Right cardiac atrium (tissue), 5 donors: ENCODE measurements around the gene LAMC1. TPM values are rescaled to one million over a fixed set of nuclear protein-coding genes. Genes with fewer than 3 reads are reported as not detected.

Experiments
- ATAC-seq, 2 donors: fragments of 200-7000 bp; cut with Tn5 transposase; one replicate each; pipeline versions ENCODE4 v1.8.0 to v1.9.1; 2020; ENCODE audit warnings: moderate library complexity in 2 of 2, mild to moderate bottlenecking in 1 of 2
- DNase-seq, 3 donors: peaks; one replicate each; pipeline ENCODE4 v3.0.0-alpha.2; 2020
- H3K27ac ChIP-seq: one replicate; pipeline ENCODE4 v1.5.1; 2013; ENCODE audit warnings: mild to moderate bottlenecking, low read length, control low read depth, moderate library complexity
- H3K27me3 ChIP-seq: one replicate; pipeline ENCODE4 v1.6.1; 2013; ENCODE audit not compliant: control insufficient read depth, insufficient read depth
- H3K4me1 ChIP-seq: one replicate; pipeline ENCODE4 v1.6.1; 2013; ENCODE audit warnings: low read length; ENCODE audit not compliant: control insufficient read depth, insufficient read depth
- H3K4me3 ChIP-seq: one replicate; pipeline ENCODE4 v1.5.1; 2013; ENCODE audit warnings: low read length, control low read depth
- H3K9me3 ChIP-seq: one replicate; pipeline ENCODE4 v1.6.1; 2013; ENCODE audit warnings: low read length; ENCODE audit not compliant: control insufficient read depth
- WGBS: extraction: QIAGEN DNeasy Blood & Tissue Kit; methylation state at CpG from one replicate; pipeline ENCODE4 v1.1.7; 2013; 5-methylcytosine and 5-hydroxymethylcytosine counted together
- intact Hi-C, 4 donors: fragments of 100-400 bp; cut with DNase I; formaldehyde crosslinking; loops; one replicate each; pipeline versions ENCODE4 v1.11.0 to v1.14.0; 2022 to 2023
- polyA plus RNA-seq: library from polyadenylated mRNA; stranded (reverse); fragments of 200-250 nt; gene quantifications from one replicate; pipeline ENCODE4 v1.2.3, GENCODE V29; 2013
- total RNA-seq, 4 donors: library from RNA; stranded (reverse); fragmentation: NEBNext Ultra II Directional; extraction: Animal tissue kit (Norgen Biotek cat#: 25700); gene quantifications; one replicate each; pipeline ENCODE4 v1.2.1, GENCODE V29; 2021
- donor health status: healthy with polysubstance abuse.
- donor health status: DM: no; HTN: yes; CAD: no.
- donor health status: DM: no; HTN: no; CAD: no.
- donor health status: DM: no; HTN: yes; CAD: no; lungs with severe emphysema.
- donor health status: DM: yes; HTN: yes; CAD: no.

Gene LAMC1
- total and polyA plus RNA-seq, 5 donors = 40.3 to 130 (median 95.2) TPM

- whole genome bisulfite sequencing = 70% methylated on average over 3 of the region's 3 CpGs
- DNase-seq (no peak), ATAC-seq (no peak)
- H3K27ac ChIP-seq = no peak overlapping the region
- H3K4me1 ChIP-seq = no peaks in the 10 kb centered on the region
- H3K4me3 ChIP-seq = no peak overlapping the region
- no peaks in the 10 kb centered on the region for H3K27me3 ChIP-seq
- intact Hi-C loops = no loop called here
- H3K9me3 ChIP-seq = no peaks in the 10 kb centered on the region
Observed at GRCh38 chr1:183168308-183168707, 145.1 kb downstream of the LAMC1 start.

- Histone ChIP-seq H3K27me3 (no peaks in the 10 kb centered on the region), H3K4me3 (no peak overlapping the region), H3K27ac (no peak overlapping the region), H3K4me1 (no peaks in the 10 kb centered on the region), H3K9me3 (no peaks in the 10 kb centered on the region)
- ATAC-seq (no peak), DNase-seq (no peak)
- intact Hi-C loops = no loop called here
- WGBS = 50% methylated on average over 2 of the region's 2 CpGs
Observed at GRCh38 chr1:183173828-183174227, 150.6 kb downstream of the LAMC1 start.

- no peaks in the 10 kb centered on the region for H3K9me3 ChIP-seq
- no peaks in the 10 kb centered on the region for H3K4me1 ChIP-seq
- H3K27ac ChIP-seq = no peak overlapping the region
- H3K27me3 ChIP-seq = no peaks in the 10 kb centered on the region
- H3K4me3 ChIP-seq = no peak overlapping the region
- 89% methylated on average over 1 of the region's 1 CpG for WGBS
- DNase-seq (no peak), ATAC-seq (no peak)
- intact Hi-C loops = no loop called here
Observed at GRCh38 chr1:183175631-183176030, 152.4 kb downstream of the LAMC1 start.

GRCh38 chr1:183178545-183178944, 155.3 kb downstream of the LAMC1 start:
- no peaks in the 10 kb centered on the region for H3K27me3 ChIP-seq
- no peak overlapping the region for H3K27ac ChIP-seq
- DNase-seq (no peak), ATAC-seq (peak in 1 of 2 donors; percentile 24)
- 56% methylated on average over 7 of the region's 7 CpGs for WGBS
- intact Hi-C loops = no loop called here
- no peaks in the 10 kb centered on the region for H3K9me3 ChIP-seq
- no peak overlapping the region for H3K4me3 ChIP-seq
- H3K4me1 ChIP-seq = peaks cover 2% of the 10 kb centered on the region

- intact Hi-C loops = no loop called here
- 84% methylated on average over 2 of the region's 2 CpGs for WGBS
- H3K4me1 ChIP-seq = peaks cover 2% of the 10 kb centered on the region
- H3K27ac ChIP-seq = no peak overlapping the region
- ATAC-seq (no peak), DNase-seq (no peak)
- no peak overlapping the region for H3K4me3 ChIP-seq
- H3K9me3 ChIP-seq = no peaks in the 10 kb centered on the region
- no peaks in the 10 kb centered on the region for H3K27me3 ChIP-seq
Observed at GRCh38 chr1:183179033-183179432, 155.8 kb downstream of the LAMC1 start.

GRCh38 chr1:183180218-183180617, 157.0 kb downstream of the LAMC1 start:
- 6% methylated on average over 3 of the region's 3 CpGs for whole genome bisulfite sequencing
- ATAC-seq = peak; percentile 76 to 78
- Histone ChIP-seq H3K9me3 (no peaks in the 10 kb centered on the region), H3K4me1 (peaks cover 2% of the 10 kb centered on the region), H3K27me3 (no peaks in the 10 kb centered on the region), H3K27ac (peak overlapping the region; percentile 92), H3K4me3 (no peak overlapping the region)
- peak; percentile 17 to 70 (median 55) for DNase-seq
- intact Hi-C loops = no loop called here

- H3K4me3 ChIP-seq = no peak overlapping the region
Observed at GRCh38 chr1:183180634-183181056, 157.4 kb downstream of the LAMC1 start.

GRCh38 chr1:183185941-183186490, 162.8 kb downstream of the LAMC1 start, which contains the start of gene LAMC2:
Gene LAMC2 (plus strand): TSS chr1:183186264. CDS start chr1:183186353, 89 bp downstream.
- Histone ChIP-seq H3K27me3 (no peaks in the 10 kb centered on the region), H3K4me3 (peak within 1 kb of the TSS; percentile 30), H3K9me3 (no peaks in the 10 kb centered on the region), H3K4me1 (peaks cover 2% of the 10 kb centered on the region), H3K27ac (no peak within 1 kb of the TSS)
- 35% methylated on average over 30 of the region's 30 CpGs for WGBS
- ATAC-seq (peak; percentile 80), DNase-seq (peak in 2 of 3 donors; percentile 22 to 63)
- intact Hi-C loops = no loop called here

More at GRCh38 chr1:183180634-183181056, 157.4 kb downstream of the LAMC1 start:
- Histone ChIP-seq H3K4me1 (peaks cover 2% of the 10 kb centered on the region), H3K27ac (peak overlapping the region; percentile 62), H3K9me3 (no peaks in the 10 kb centered on the region), H3K27me3 (no peaks in the 10 kb centered on the region)
- peak; percentile 85 to 97 for ATAC-seq
- 17% methylated on average over 3 of the region's 3 CpGs for WGBS
- DNase-seq = peak; percentile 75 to 78 (median 77)
- intact Hi-C loops = no loop called here

- ATAC-seq (no peak), DNase-seq (no peak)
- H3K4me1 ChIP-seq = no peaks in the 10 kb centered on the region
- intact Hi-C loops = no loop called here
- no peak overlapping the region for H3K4me3 ChIP-seq
- H3K9me3 ChIP-seq = no peaks in the 10 kb centered on the region
- no peak overlapping the region for H3K27ac ChIP-seq
- H3K27me3 ChIP-seq = no peaks in the 10 kb centered on the region
- 89% methylated on average over 4 of the region's 4 CpGs for WGBS
Observed at GRCh38 chr1:183186841-183187240, 163.6 kb downstream of the LAMC1 start.

GRCh38 chr1:183188240-183188639, 165.0 kb downstream of the LAMC1 start:
- Histone ChIP-seq H3K4me3 (no peak overlapping the region), H3K4me1 (no peaks in the 10 kb centered on the region), H3K9me3 (no peaks in the 10 kb centered on the region), H3K27ac (no peak overlapping the region), H3K27me3 (no peaks in the 10 kb centered on the region)
- DNase-seq (no peak), ATAC-seq (no peak)
- 66% methylated on average over 1 of the region's 1 CpG for WGBS
- intact Hi-C loops = no loop called here

- DNase-seq (no peak), ATAC-seq (no peak)
- H3K4me1 ChIP-seq = no peaks in the 10 kb centered on the region
- H3K4me3 ChIP-seq = no peak overlapping the region
- intact Hi-C loops = no loop called here
- H3K27me3 ChIP-seq = no peaks in the 10 kb centered on the region
- WGBS = 70% methylated on average over 1 of the region's 1 CpG
- H3K27ac ChIP-seq = no peak overlapping the region
- no peaks in the 10 kb centered on the region for H3K9me3 ChIP-seq
Observed at GRCh38 chr1:183191833-183192232, 168.6 kb downstream of the LAMC1 start.
